HL-60 (cell line): ENCODE data around the gene TBC1D17.
A peak's percentile ranks its signal among the peaks of the same experiment; 100 is the strongest.

Experiments used
- DNase-seq, 2 experiments: peaks; one replicate each; pipeline ENCODE4 v3.0.0-alpha.2; 2010 to 2020; ENCODE audit warnings: low read depth in 1 of 2, low spot score in 1 of 2
- H3K27ac ChIP-seq: fragments of 250-450 bp; sonication (Bioruptor Pico); replicated peaks from 2 replicates; pipeline ENCODE4 v1.5.1; 2020; ENCODE audit warnings: mild to moderate bottlenecking, moderate library complexity
- H3K27me3 ChIP-seq: fragments of 250-450 bp; sonication (Bioruptor Pico); 2 replicates; pipeline ENCODE4 v1.5.1; 2021; ENCODE audit warnings: mild to moderate bottlenecking, moderate library complexity; ENCODE audit not compliant: insufficient read depth, poor library complexity, severe bottlenecking
- H3K4me3 ChIP-seq: replicated peaks from 2 replicates; pipeline ENCODE4 v1.5.1; 2011; ENCODE audit warnings: mild to moderate bottlenecking, control low read depth, low read length; ENCODE audit not compliant: insufficient read depth
- CTCF ChIP-seq: IDR thresholded peaks from one replicate; pipeline ENCODE4 v1.5.1; 2011; ENCODE audit warnings: low read length, control low read depth, inconsistent platforms; ENCODE audit not compliant: insufficient read depth
- GABPA ChIP-seq: IDR thresholded peaks from 2 replicates; pipeline ENCODE4 v1.6.1; 2012; ENCODE audit warnings: low read depth
- POLR2AphosphoS5 ChIP-seq: IDR thresholded peaks from 2 replicates; pipeline ENCODE4 v1.6.1; 2012; ENCODE audit warnings: low read depth
- SPI1 ChIP-seq: IDR thresholded peaks from 2 replicates; pipeline ENCODE4 v1.6.1; 2012; ENCODE audit warnings: low read depth, mild to moderate bottlenecking, borderline replicate concordance
- TF ChIP-seq, protein P1 (sequence below): IDR thresholded peaks from 2 replicates; pipeline ENCODE4 v1.6.1; 2012; ENCODE audit warnings: low read depth; ENCODE audit not compliant: insufficient replicate concordance

The TBC1D17 gene

GRCh38 chr19:49855277-49855675 is 22.2 kb upstream of the TBC1D17 start:
- TF ChIP-seq SPI1 = no peak
- TF ChIP-seq, protein P1, sequence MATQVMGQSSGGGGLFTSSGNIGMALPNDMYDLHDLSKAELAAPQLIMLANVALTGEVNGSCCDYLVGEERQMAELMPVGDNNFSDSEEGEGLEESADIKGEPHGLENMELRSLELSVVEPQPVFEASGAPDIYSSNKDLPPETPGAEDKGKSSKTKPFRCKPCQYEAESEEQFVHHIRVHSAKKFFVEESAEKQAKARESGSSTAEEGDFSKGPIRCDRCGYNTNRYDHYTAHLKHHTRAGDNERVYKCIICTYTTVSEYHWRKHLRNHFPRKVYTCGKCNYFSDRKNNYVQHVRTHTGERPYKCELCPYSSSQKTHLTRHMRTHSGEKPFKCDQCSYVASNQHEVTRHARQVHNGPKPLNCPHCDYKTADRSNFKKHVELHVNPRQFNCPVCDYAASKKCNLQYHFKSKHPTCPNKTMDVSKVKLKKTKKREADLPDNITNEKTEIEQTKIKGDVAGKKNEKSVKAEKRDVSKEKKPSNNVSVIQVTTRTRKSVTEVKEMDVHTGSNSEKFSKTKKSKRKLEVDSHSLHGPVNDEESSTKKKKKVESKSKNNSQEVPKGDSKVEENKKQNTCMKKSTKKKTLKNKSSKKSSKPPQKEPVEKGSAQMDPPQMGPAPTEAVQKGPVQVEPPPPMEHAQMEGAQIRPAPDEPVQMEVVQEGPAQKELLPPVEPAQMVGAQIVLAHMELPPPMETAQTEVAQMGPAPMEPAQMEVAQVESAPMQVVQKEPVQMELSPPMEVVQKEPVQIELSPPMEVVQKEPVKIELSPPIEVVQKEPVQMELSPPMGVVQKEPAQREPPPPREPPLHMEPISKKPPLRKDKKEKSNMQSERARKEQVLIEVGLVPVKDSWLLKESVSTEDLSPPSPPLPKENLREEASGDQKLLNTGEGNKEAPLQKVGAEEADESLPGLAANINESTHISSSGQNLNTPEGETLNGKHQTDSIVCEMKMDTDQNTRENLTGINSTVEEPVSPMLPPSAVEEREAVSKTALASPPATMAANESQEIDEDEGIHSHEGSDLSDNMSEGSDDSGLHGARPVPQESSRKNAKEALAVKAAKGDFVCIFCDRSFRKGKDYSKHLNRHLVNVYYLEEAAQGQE = no peak
- no peak overlapping the region for H3K27ac ChIP-seq
- no peak overlapping the region for H3K4me3 ChIP-seq
- no peak for DNase-seq
- H3K27me3 ChIP-seq = no peaks in the 10 kb centered on the region

DNA sequence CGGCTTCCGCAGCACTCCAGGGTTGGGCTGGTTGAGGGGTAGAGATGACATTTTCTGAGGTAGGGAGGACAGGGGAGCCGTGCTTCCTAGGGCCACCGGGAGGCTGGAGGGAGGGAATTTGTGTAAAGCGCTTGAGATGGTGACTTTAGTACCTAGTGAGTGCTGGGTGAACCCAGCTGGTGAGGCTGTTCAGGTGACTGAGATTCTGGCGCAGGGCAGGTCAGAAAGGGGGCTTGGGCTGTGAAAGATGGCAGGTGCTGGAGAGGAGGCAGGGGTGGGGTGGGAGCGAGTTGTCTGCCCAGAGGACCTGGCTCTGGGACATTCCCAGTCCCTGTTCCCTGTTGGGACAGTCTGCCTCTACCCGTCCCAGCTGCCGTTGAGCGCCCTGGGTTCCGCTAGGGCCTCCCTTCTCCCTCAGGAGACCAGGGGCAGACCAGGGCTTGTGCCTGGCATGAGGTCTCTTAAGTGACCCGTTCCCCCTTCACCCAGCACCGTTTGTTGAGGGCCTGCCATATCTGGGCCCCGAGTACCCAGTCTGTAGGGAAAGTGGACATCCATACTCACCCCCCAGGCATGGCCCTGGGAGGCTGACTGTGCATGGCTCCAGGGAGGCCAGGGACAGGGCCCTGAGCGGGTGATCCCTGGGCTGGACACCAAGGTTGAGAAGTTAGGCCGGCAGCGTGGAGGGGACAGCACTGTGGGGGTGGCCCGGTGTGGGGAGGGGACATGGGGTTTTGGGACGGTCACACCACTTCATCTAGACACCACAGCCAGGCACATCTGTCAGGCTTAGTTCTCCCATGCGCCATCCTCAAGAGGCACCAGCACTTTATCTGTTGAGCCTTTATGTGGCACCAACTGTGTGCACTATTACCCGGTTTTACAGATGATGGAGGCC is 21.6 kb upstream of the TBC1D17 start:
- H3K4me3 ChIP-seq = no peak overlapping the region
- H3K27ac ChIP-seq = no peak overlapping the region
- no peaks in the 10 kb centered on the region for H3K27me3 ChIP-seq
- DNase-seq = no peak
- TF ChIP-seq CTCF = no peak
- no peak for TF ChIP-seq GABPA
- TF ChIP-seq, protein P1 = no peak
- TF ChIP-seq POLR2AphosphoS5 = no peak
- no peak for TF ChIP-seq SPI1

DNA sequence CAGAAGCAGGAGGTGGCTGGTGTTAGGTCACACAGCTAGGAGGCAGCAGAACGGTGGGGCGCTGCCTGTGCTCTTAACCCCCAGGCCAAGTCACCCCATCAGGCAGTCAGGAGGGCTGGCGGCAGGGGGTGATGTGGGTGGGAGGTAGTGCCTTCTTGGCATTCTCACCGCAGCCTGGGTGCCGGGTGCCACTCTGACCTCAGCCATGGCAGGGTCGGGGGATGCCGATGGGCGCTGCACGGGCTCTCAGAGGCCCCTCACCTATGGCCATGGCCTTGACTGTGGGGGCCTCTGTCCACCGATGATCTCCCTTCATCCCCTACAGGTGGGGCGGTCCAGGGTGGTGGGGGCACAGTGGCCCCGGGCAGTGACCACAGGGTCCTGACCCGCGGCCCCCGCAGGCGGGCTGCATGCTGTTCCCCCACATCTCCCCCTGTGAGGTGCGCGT is 20.9 kb upstream of the TBC1D17 start:
- Histone ChIP-seq H3K27ac (no peak overlapping the region), H3K4me3 (no peak overlapping the region)

More for the DNA sequence above, 20.9 kb upstream of the TBC1D17 start:
- no peak for DNase-seq
- peak; percentile 38 for TF ChIP-seq POLR2AphosphoS5
- TF ChIP-seq, protein P1 = no peak
- no peaks in the 10 kb centered on the region for H3K27me3 ChIP-seq
